ENCODE results near the gene SDC4.

GRCh38 chr20:45289942-45290676 is 58.1 kb downstream of the SDC4 start:
- TF ChIP-seq ZBTB33 (IDR thresholded peaks at IDR 0.05) (no peak), SMAD1 (IDR thresholded peaks at IDR 0.05; ENCODE audit: low read depth, partially characterized antibody) (no peak)
- TF ChIP-seq, protein P1, sequence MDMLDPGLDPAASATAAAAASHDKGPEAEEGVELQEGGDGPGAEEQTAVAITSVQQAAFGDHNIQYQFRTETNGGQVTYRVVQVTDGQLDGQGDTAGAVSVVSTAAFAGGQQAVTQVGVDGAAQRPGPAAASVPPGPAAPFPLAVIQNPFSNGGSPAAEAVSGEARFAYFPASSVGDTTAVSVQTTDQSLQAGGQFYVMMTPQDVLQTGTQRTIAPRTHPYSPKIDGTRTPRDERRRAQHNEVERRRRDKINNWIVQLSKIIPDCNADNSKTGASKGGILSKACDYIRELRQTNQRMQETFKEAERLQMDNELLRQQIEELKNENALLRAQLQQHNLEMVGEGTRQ (IDR thresholded peaks at IDR 0.05; ENCODE audit: borderline replicate concordance, low read depth, low read length): no peak
- TF ChIP-seq, protein P2, sequence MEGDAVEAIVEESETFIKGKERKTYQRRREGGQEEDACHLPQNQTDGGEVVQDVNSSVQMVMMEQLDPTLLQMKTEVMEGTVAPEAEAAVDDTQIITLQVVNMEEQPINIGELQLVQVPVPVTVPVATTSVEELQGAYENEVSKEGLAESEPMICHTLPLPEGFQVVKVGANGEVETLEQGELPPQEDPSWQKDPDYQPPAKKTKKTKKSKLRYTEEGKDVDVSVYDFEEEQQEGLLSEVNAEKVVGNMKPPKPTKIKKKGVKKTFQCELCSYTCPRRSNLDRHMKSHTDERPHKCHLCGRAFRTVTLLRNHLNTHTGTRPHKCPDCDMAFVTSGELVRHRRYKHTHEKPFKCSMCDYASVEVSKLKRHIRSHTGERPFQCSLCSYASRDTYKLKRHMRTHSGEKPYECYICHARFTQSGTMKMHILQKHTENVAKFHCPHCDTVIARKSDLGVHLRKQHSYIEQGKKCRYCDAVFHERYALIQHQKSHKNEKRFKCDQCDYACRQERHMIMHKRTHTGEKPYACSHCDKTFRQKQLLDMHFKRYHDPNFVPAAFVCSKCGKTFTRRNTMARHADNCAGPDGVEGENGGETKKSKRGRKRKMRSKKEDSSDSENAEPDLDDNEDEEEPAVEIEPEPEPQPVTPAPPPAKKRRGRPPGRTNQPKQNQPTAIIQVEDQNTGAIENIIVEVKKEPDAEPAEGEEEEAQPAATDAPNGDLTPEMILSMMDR (IDR thresholded peaks at IDR 0.05 in 2 of 3, conservative IDR thresholded peaks at IDR 0.05 in 1 of 3; ENCODE audit: control insufficient read depth in 2 of 3, extremely low read depth in 1 of 3, insufficient read depth in 1 of 3, low read depth in 3 of 3, low read length in 3 of 3): no peak
- TF ChIP-seq, protein P3, sequence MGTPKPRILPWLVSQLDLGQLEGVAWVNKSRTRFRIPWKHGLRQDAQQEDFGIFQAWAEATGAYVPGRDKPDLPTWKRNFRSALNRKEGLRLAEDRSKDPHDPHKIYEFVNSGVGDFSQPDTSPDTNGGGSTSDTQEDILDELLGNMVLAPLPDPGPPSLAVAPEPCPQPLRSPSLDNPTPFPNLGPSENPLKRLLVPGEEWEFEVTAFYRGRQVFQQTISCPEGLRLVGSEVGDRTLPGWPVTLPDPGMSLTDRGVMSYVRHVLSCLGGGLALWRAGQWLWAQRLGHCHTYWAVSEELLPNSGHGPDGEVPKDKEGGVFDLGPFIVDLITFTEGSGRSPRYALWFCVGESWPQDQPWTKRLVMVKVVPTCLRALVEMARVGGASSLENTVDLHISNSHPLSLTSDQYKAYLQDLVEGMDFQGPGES (IDR thresholded peaks at IDR 0.05): no peak

All from GM12878 (cell line).